Measurements from ENCODE around the gene KIF17. TPM values are rescaled to one million over a fixed set of nuclear protein-coding genes. Genes with fewer than 3 reads are reported as not detected.

KIF17 gene
- total and polyA plus RNA-seq, 2 of the 4 experiments (the other 2 are of a cell fraction): 4.5 to 5.7 TPM

DNA sequence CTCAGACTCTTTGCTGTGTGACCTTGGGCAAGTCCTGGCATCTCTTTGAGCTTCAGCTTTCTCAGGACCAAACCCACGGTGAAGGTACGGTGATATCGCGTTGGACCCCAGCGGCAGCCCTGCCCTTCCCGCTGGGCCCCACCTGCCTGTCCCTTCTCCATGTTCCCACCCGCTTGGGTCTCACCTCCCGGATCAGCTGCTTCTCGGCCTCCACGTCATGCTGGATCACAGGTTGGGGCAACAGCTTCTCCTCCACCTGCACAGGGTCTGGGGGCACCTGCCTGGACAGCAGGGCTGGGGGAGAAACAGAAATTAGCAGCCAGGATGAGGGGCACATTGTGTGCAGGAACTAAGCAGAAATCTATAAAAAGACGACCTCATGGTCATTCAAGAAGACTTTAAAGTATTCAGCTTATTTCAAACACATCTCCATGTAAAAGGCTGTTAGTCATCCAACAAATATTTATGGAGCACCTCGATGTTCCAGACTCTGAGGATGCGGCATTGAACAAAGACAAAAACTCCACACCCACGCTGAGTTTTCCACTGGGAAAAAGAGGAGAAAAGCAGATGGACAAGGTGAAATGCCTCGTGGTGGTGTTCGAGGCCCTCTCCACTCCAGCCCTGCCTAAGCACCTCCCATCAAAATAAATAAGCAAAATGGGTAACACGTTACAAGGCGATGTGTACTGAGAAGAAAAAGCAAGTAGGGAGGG, 19.5 kb downstream of the KIF17 start:
- H2BK120ac ChIP-seq (ENCODE audit: low read depth, low read length): peak overlapping the region; percentile 98
- H3K36me3 ChIP-seq (ENCODE audit: control insufficient read depth, insufficient read depth, low read length): no peaks in the 10 kb centered on the region
- WGBS, 2 experiments (ENCODE audit: extremely low coverage in 2 of 2, insufficient read length in 1 of 2): 83% methylated on average over 7 of the region's 18 CpGs; no CpG with 5 or more reads in 1 of the 2 experiments
- H3K79me1 ChIP-seq (ENCODE audit: low read depth in 1 of 2, low read length in 2 of 2): peaks cover 15 to 31% of the 10 kb centered on the region in 2 experiments
- dilution Hi-C loops (cut with HindIII; ENCODE audit: low sequenced_read_pairs, unreplicated experiment) (no loop called here), in situ Hi-C loops (cut with MboI; ENCODE audit: low sequenced_read_pairs) (loop anchor here (5.0 to 25.0 kb wide), 2 partner anchors 499 to 664 kb away; no protein-coding TSS in a partner anchor), intact Hi-C loops (cut with micrococcal nuclease) (loop anchor here (1.0 to 5.0 kb wide), 6 partner anchors 36 to 669 kb away; partner anchors contain the start of gene EIF4G3)
- peak overlapping the region; percentile 93; the same call in 2 of the 3 replicates for H2BK15ac ChIP-seq (ENCODE audit: low read depth, low read length)
- peak overlapping the region; percentile 85 for H3K23ac ChIP-seq (ENCODE audit: low read depth, low read length)
- peaks cover 14% of the 10 kb centered on the region for H3K4me1 ChIP-seq (ENCODE audit: control insufficient read depth, insufficient read depth, low read length)
- peak overlapping the region; percentile 96 for H3K14ac ChIP-seq (replicated peaks; ENCODE audit: low read depth, low read length)
- H3K18ac ChIP-seq (ENCODE audit: low read depth, low read length): peak overlapping the region; percentile 90
- peaks cover 16% of the 10 kb centered on the region for H3K9me1 ChIP-seq (ENCODE audit: insufficient read depth, low read length)
- no peaks in the 10 kb centered on the region for H3K9me3 ChIP-seq (ENCODE audit: control insufficient read depth, insufficient read depth, low read length)
- H4K5ac ChIP-seq (ENCODE audit: low read depth, low read length): peak overlapping the region; percentile 85
- H4K8ac ChIP-seq (ENCODE audit: low read depth in 2 of 2, low read length in 2 of 2): peak overlapping the region; percentile 96 to 97
- H3K27ac ChIP-seq (ENCODE audit: insufficient read depth, low read length): peak overlapping the region; percentile 93
- peak overlapping the region; percentile 98 for H2AK9ac ChIP-seq (replicated peaks; ENCODE audit: low read depth, low read length, poor library complexity)
- no peaks in the 10 kb centered on the region for H3K27me3 ChIP-seq (ENCODE audit: control insufficient read depth, insufficient read depth, low read length)
- peak overlapping the region; percentile 98 for H3K4ac ChIP-seq (ENCODE audit: low read depth, low read length)
- H3K4me2 ChIP-seq (ENCODE audit: low read depth, low read length): peak overlapping the region; percentile 38
- peak overlapping the region; percentile 76 for H3K56ac ChIP-seq (ENCODE audit: extremely low read depth, insufficient read depth, low read length)
- peak overlapping the region; percentile 98 for H2AK5ac ChIP-seq (ENCODE audit: low read depth, low read length)
- H2BK5ac ChIP-seq (ENCODE audit: low read depth, low read length, poor library complexity, severe bottlenecking): peak overlapping the region; percentile 99
- no TSS peak for BruUV-seq (replicated peaks)
- peak overlapping the region; percentile 99 for H4K91ac ChIP-seq (ENCODE audit: insufficient read depth, low read depth, low read length)
- H3K9ac ChIP-seq (ENCODE audit: low read depth, low read length): peak overlapping the region; percentile 57
- peak overlapping the region; percentile 81 for H2AFZ ChIP-seq (replicated peaks; ENCODE audit: low read length, poor library complexity)
- DNase-seq: peak; percentile 89
- peak; percentile 13 for ATAC-seq (ENCODE audit: low read depth)
- POLR2A ChIA-PET (ENCODE audit: unreplicated experiment): no interaction called here
- TF ChIP-seq RCOR1 (IDR thresholded peaks at IDR 0.05; ENCODE audit: insufficient replicate concordance, low read length): no peak
- peak; percentile 49; the same call in 1 of the 2 replicates for TF ChIP-seq FOS (IDR thresholded peaks at IDR 0.05; ENCODE audit: low read depth, low read length)
- TF ChIP-seq CHD1 (IDR thresholded peaks at IDR 0.05; ENCODE audit: low read depth, low read length): no peak
- no peak overlapping the region for H3K4me3 ChIP-seq (ENCODE audit: insufficient read depth, low read depth, low read length)
- H4K20me1 ChIP-seq (ENCODE audit: insufficient read depth, low read length): no peaks in the 10 kb centered on the region
- CTCF ChIA-PET: interaction anchor here (0.6 to 1.0 kb wide), 2 partner anchors 252 to 497 kb away, joined by 3 to 4 read pairs; no protein-coding TSS in a partner anchor
- peak overlapping the region; percentile 98 for H2BK20ac ChIP-seq (ENCODE audit: low read depth, low read length)

Measured in IMR-90 (cell line).